ENCODE results near the gene MAML2.

- TF ChIP-seq, protein P1, sequence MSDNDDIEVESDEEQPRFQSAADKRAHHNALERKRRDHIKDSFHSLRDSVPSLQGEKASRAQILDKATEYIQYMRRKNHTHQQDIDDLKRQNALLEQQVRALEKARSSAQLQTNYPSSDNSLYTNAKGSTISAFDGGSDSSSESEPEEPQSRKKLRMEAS (IDR thresholded peaks at IDR 0.05): no peak
- no peak for TF ChIP-seq CBX8 (IDR thresholded peaks at IDR 0.05; ENCODE audit: borderline replicate concordance, low read depth, low read length)
- no peak for TF ChIP-seq POLR2A (IDR thresholded peaks at IDR 0.05; ENCODE audit: control extremely low read depth in 1 of 2, low read depth in 2 of 2, low read length in 2 of 2)
- no peak for TF ChIP-seq PHF8 (conservative IDR thresholded peaks at IDR 0.05; ENCODE audit: low read depth, low read length)
- no peak for TF ChIP-seq ZNF274 (IDR thresholded peaks at IDR 0.05; ENCODE audit: borderline replicate concordance, extremely low read depth, low read length)
- TF ChIP-seq CTCF (IDR thresholded peaks at IDR 0.05; ENCODE audit: control extremely low read depth in 1 of 3, insufficient read depth in 1 of 3, low read depth in 1 of 3, low read length in 3 of 3): no peak
- TF ChIP-seq SP1 (IDR thresholded peaks at IDR 0.05; ENCODE audit: low read depth, low read length): no peak
- TF ChIP-seq KDM4A (IDR thresholded peaks at IDR 0.05; ENCODE audit: low read depth, low read length, severe bottlenecking): no peak
- TF ChIP-seq CTBP2 (IDR thresholded peaks at IDR 0.05; ENCODE audit: borderline replicate concordance, insufficient read depth, insufficient read length, low read length): no peak
- TF ChIP-seq CREB1 (IDR thresholded peaks at IDR 0.05): no peak
- TF ChIP-seq TAF1 (IDR thresholded peaks at IDR 0.05; ENCODE audit: low read depth, low read length): no peak
- TF ChIP-seq EZH2 (IDR thresholded peaks at IDR 0.05; ENCODE audit: low read depth, low read length, severe bottlenecking): no peak
- TF ChIP-seq RBBP5 (IDR thresholded peaks at IDR 0.05; ENCODE audit: borderline replicate concordance, low read depth, low read length): no peak
- no peak for TF ChIP-seq YY1 (IDR thresholded peaks at IDR 0.05; ENCODE audit: low read depth, low read length)
Observed at GRCh38 chr11:95991101-95991500, 351.9 kb downstream of the MAML2 start.
